DND-41 (cell line): ENCODE data around the gene JARID2.

ENCODE experiments used
- ATAC-seq: fragments of 200-7000 bp; cut with Tn5 transposase; 3 replicates; pipeline ENCODE4 v1.9.1; 2021; ENCODE audit warnings: low read depth; ENCODE audit not compliant: insufficient read depth
- DNase-seq: peaks from one replicate; pipeline ENCODE4 v3.0.0-alpha.2; 2020
- H2AFZ ChIP-seq: 2 replicates; pipeline ENCODE4 v1.6.0; 2012; ENCODE audit warnings: low read depth, low read length
- H3K27ac ChIP-seq: 2 replicates; pipeline ENCODE4 v1.5.1; 2012; ENCODE audit warnings: low read length, inconsistent platforms
- H3K27me3 ChIP-seq: fragments of 200-600 bp; sonication (generic); 2 replicates; pipeline ENCODE4 v1.6.0; 2012; ENCODE audit warnings: low read length, mild to moderate bottlenecking, inconsistent platforms; ENCODE audit not compliant: insufficient read depth, poor library complexity
- H3K36me3 ChIP-seq: 2 replicates; pipeline ENCODE4 v1.5.1; 2012; ENCODE audit warnings: low read length, inconsistent platforms; ENCODE audit not compliant: insufficient read depth
- H3K4me1 ChIP-seq: 2 replicates; pipeline ENCODE4 v1.5.1; 2012; ENCODE audit warnings: mild to moderate bottlenecking, low read length; ENCODE audit not compliant: insufficient read depth
- H3K4me2 ChIP-seq: 2 replicates; pipeline ENCODE4 v1.6.0; 2012; ENCODE audit warnings: mild to moderate bottlenecking, moderate library complexity, low read length, inconsistent platforms; ENCODE audit not compliant: insufficient read depth
- H3K4me3 ChIP-seq, 2 experiments: fragments of 200-600 bp in 1 of 2; shearing (Covaris generic) in 1 of 2; 2 replicates each; pipeline ENCODE4 v1.5.1; 2012 to 2016; ENCODE audit warnings: inconsistent platforms in 2 of 2, low read length in 2 of 2, mild to moderate bottlenecking in 2 of 2, low read depth in 1 of 2, moderate library complexity in 1 of 2
- H3K79me2 ChIP-seq: 2 replicates; pipeline ENCODE4 v1.6.0; 2012; ENCODE audit warnings: low read length, inconsistent platforms; ENCODE audit not compliant: insufficient read depth
- H3K9ac ChIP-seq: 2 replicates; pipeline ENCODE4 v1.6.0; 2012; ENCODE audit warnings: low read depth, mild to moderate bottlenecking, inconsistent platforms, low read length, moderate library complexity
- H3K9me3 ChIP-seq: 2 replicates; pipeline ENCODE4 v1.5.1; 2012; ENCODE audit warnings: low read length, moderate library complexity, mild to moderate bottlenecking, inconsistent platforms; ENCODE audit not compliant: insufficient read depth, severe bottlenecking
- H4K20me1 ChIP-seq: 2 replicates; pipeline ENCODE4 v1.6.0; 2012; ENCODE audit warnings: low read length; ENCODE audit not compliant: insufficient read depth
- EZH2 ChIP-seq: IDR thresholded peaks from 3 replicates; pipeline ENCODE4 v1.6.1; 2012; ENCODE audit warnings: borderline replicate concordance, low read depth, mild to moderate bottlenecking, moderate library complexity, low read length, inconsistent platforms; ENCODE audit not compliant: severe bottlenecking
- TF ChIP-seq, protein P1 (sequence below): IDR thresholded peaks from 2 replicates; pipeline ENCODE4 v1.5.1; 2012; ENCODE audit warnings: borderline replicate concordance, low read length, moderate library complexity, mild to moderate bottlenecking; ENCODE audit not compliant: poor library complexity, severe bottlenecking; ENCODE audit errors: extremely low read depth

Gene JARID2

GRCh38 chr6:15386110-15386755 lies 140.4 kb downstream of the JARID2 start:
- Histone ChIP-seq H3K4me2 (no peak overlapping the region), H3K27me3 (no peaks in the 10 kb centered on the region), H4K20me1 (peaks cover 51% of the 10 kb centered on the region), H3K27ac (no peak overlapping the region), H3K79me2 (peaks cover 68% of the 10 kb centered on the region), H3K9me3 (no peaks in the 10 kb centered on the region), H3K4me1 (no peaks in the 10 kb centered on the region), H2AFZ (no peak overlapping the region), H3K36me3 (no peaks in the 10 kb centered on the region), H3K4me3 (no peak overlapping the region), H3K9ac (no peak overlapping the region)
- no peak for DNase-seq
- no peak for TF ChIP-seq EZH2
- TF ChIP-seq, protein P1, sequence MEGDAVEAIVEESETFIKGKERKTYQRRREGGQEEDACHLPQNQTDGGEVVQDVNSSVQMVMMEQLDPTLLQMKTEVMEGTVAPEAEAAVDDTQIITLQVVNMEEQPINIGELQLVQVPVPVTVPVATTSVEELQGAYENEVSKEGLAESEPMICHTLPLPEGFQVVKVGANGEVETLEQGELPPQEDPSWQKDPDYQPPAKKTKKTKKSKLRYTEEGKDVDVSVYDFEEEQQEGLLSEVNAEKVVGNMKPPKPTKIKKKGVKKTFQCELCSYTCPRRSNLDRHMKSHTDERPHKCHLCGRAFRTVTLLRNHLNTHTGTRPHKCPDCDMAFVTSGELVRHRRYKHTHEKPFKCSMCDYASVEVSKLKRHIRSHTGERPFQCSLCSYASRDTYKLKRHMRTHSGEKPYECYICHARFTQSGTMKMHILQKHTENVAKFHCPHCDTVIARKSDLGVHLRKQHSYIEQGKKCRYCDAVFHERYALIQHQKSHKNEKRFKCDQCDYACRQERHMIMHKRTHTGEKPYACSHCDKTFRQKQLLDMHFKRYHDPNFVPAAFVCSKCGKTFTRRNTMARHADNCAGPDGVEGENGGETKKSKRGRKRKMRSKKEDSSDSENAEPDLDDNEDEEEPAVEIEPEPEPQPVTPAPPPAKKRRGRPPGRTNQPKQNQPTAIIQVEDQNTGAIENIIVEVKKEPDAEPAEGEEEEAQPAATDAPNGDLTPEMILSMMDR: no peak
- no peak for ATAC-seq

DNA sequence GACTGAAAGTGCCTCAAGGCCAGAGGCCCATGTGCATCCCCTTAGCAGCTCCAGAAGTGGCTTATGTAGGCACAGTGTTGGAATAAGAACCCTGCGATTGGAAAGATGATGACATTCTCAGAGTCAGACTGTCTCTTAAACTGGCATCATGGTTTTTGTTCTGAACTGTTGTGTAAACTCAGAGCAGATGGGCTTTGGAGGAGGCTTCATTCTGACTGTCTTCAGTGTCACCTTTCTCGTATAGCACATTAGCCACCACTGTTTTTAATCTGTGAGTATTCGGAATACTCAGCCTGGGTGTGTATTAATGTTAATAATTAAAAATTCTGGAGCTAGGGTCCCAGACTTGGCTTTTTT lies 140.9 kb downstream of the JARID2 start:
- peaks cover 51% of the 10 kb centered on the region for H4K20me1 ChIP-seq
- no peaks in the 10 kb centered on the region for H3K9me3 ChIP-seq
- H3K4me3 ChIP-seq: no peak overlapping the region
- no peak for TF ChIP-seq EZH2
- TF ChIP-seq, protein P1: no peak
- no peak overlapping the region for H3K4me2 ChIP-seq
- no peak overlapping the region for H3K27ac ChIP-seq
- no peak overlapping the region for H2AFZ ChIP-seq
- no peaks in the 10 kb centered on the region for H3K4me1 ChIP-seq
- no peak overlapping the region for H3K9ac ChIP-seq
- H3K79me2 ChIP-seq: peaks cover 72% of the 10 kb centered on the region
- no peaks in the 10 kb centered on the region for H3K27me3 ChIP-seq
- no peak for ATAC-seq
- no peak for DNase-seq
- no peaks in the 10 kb centered on the region for H3K36me3 ChIP-seq

GRCh38 chr6:15387118-15387517 lies 141.2 kb downstream of the JARID2 start:
- Histone ChIP-seq H3K4me2 (no peak overlapping the region), H3K79me2 (peaks cover 75% of the 10 kb centered on the region), H3K4me1 (no peaks in the 10 kb centered on the region), H3K27ac (no peak overlapping the region), H3K4me3 (no peak overlapping the region), H2AFZ (no peak overlapping the region), H3K27me3 (no peaks in the 10 kb centered on the region), H3K9ac (no peak overlapping the region), H3K9me3 (no peaks in the 10 kb centered on the region), H4K20me1 (peaks cover 51% of the 10 kb centered on the region), H3K36me3 (no peaks in the 10 kb centered on the region)
- ATAC-seq (no peak), DNase-seq (no peak)
- TF ChIP-seq EZH2: no peak
- TF ChIP-seq, protein P1: no peak
